GM23338 (cell line): ENCODE results near the gene ZNF513. TPM values are rescaled to one million over a fixed set of nuclear protein-coding genes. Genes with fewer than 3 reads are reported as not detected.

Experiments used
- ATAC-seq: fragments of 200-7000 bp; cut with Tn5 transposase; 3 replicates; pipeline ENCODE4 v1.9.1; 2020
- DNase-seq: peaks from one replicate; pipeline ENCODE4 v3.0.0-alpha.2; 2015; ENCODE audit warnings: low spot score
- H2AFZ ChIP-seq: fragments of 200-600 bp; sonication (generic); 2 replicates; pipeline ENCODE4 v1.8.0; 2016; ENCODE audit warnings: antibody characterized with exemption, mild to moderate bottlenecking, moderate library complexity
- H3F3A ChIP-seq: fragments of 200-600 bp; sonication (generic); replicated peaks from 2 replicates; pipeline ENCODE4 v1.8.0; 2017; ENCODE audit warnings: antibody characterized with exemption, mixed run types, low read depth
- H3K27ac ChIP-seq: fragments of 200-600 bp; sonication (generic); 2 replicates; pipeline ENCODE4 v1.6.1; 2016; ENCODE audit warnings: low read depth
- H3K27me3 ChIP-seq: fragments of 200-600 bp; sonication (generic); 2 replicates; pipeline ENCODE4 v1.8.0; 2016; ENCODE audit warnings: mild to moderate bottlenecking, mixed run types, moderate library complexity; ENCODE audit not compliant: insufficient read depth
- H3K36me3 ChIP-seq: fragments of 200-600 bp; sonication (generic); 2 replicates; pipeline ENCODE4 v1.8.0; 2016; ENCODE audit warnings: mild to moderate bottlenecking; ENCODE audit not compliant: insufficient read depth
- H3K4me1 ChIP-seq: fragments of 200-600 bp; sonication (generic); 2 replicates; pipeline ENCODE4 v1.8.0; 2016; ENCODE audit warnings: mild to moderate bottlenecking, moderate library complexity; ENCODE audit not compliant: insufficient read depth
- H3K4me2 ChIP-seq: fragments of 200-600 bp; sonication (generic); 2 replicates; pipeline ENCODE4 v1.7.1; 2017; ENCODE audit warnings: mixed run types
- H3K4me3 ChIP-seq: fragments of 200-600 bp; sonication (generic); 2 replicates; pipeline ENCODE4 v1.6.1; 2016; ENCODE audit warnings: mixed run types
- H3K79me2 ChIP-seq: fragments of 200-600 bp; sonication (generic); replicated peaks from 2 replicates; pipeline ENCODE4 v1.8.0; 2017; ENCODE audit warnings: mild to moderate bottlenecking; ENCODE audit not compliant: insufficient read depth
- H3K9me2 ChIP-seq: fragments of 200-600 bp; sonication (generic); 2 replicates; pipeline ENCODE4 v1.8.0; 2017; ENCODE audit not compliant: insufficient read depth
- H4K20me1 ChIP-seq: fragments of 200-600 bp; sonication (generic); replicated peaks from 2 replicates; pipeline ENCODE4 v1.8.0; 2017; ENCODE audit warnings: mild to moderate bottlenecking; ENCODE audit not compliant: insufficient read depth
- H3K27ac Mint-ChIP-seq: 2 replicates; pipeline ENCODE4 v1.8.0; 2020; ENCODE audit warnings: inconsistent platforms, mild to moderate bottlenecking, moderate library complexity, mixed read lengths
- H3K27me3 Mint-ChIP-seq: 3 replicates; pipeline ENCODE4 v1.8.0; 2022; ENCODE audit warnings: low read depth, mild to moderate bottlenecking, moderate library complexity, mixed read lengths, inconsistent platforms; ENCODE audit not compliant: insufficient read depth, poor library complexity
- H3K36me3 Mint-ChIP-seq: 3 replicates; pipeline ENCODE4 v1.8.0; 2021; ENCODE audit warnings: low read depth, mild to moderate bottlenecking, inconsistent platforms, moderate library complexity, mixed read lengths
- H3K4me1 Mint-ChIP-seq: 3 replicates; pipeline ENCODE4 v1.8.0; 2020; ENCODE audit warnings: mild to moderate bottlenecking, inconsistent platforms, mixed read lengths
- H3K4me3 Mint-ChIP-seq: 3 replicates; pipeline ENCODE4 v1.8.0; 2021; ENCODE audit warnings: moderate library complexity, mild to moderate bottlenecking, inconsistent platforms, mixed read lengths
- H3K9me3 Mint-ChIP-seq: 3 replicates; pipeline ENCODE4 v1.8.0; 2020; ENCODE audit warnings: moderate library complexity, mild to moderate bottlenecking, inconsistent platforms, mixed read lengths
- CREB1 ChIP-seq: fragments of 250-450 bp; sonication (Bioruptor Pico); IDR thresholded peaks from 2 replicates; pipeline ENCODE4 v1.5.0; 2020; ENCODE audit warnings: low read depth, mild to moderate bottlenecking, moderate library complexity
- ETS1 ChIP-seq: IDR thresholded peaks from 2 replicates; pipeline ENCODE4 v1.6.1; 2016; ENCODE audit warnings: antibody characterized with exemption
- EZH2 ChIP-seq: fragments of 200-600 bp; sonication (generic); IDR thresholded peaks from one replicate; pipeline ENCODE4 v1.8.0; 2017; ENCODE audit warnings: antibody characterized with exemption, mild to moderate bottlenecking, low read depth; ENCODE audit not compliant: unreplicated experiment
- EZH2phosphoT487 ChIP-seq: fragments of 200-600 bp; sonication (generic); IDR thresholded peaks from one replicate; pipeline ENCODE4 v1.8.1; 2018; ENCODE audit warnings: antibody characterized with exemption; ENCODE audit not compliant: unreplicated experiment
- JUNB ChIP-seq: IDR thresholded peaks from one replicate; pipeline ENCODE4 v1.6.1; 2016; ENCODE audit warnings: antibody characterized with exemption; ENCODE audit not compliant: unreplicated experiment
- POLR2AphosphoS5 ChIP-seq: IDR thresholded peaks from 2 replicates; pipeline ENCODE4 v1.6.1; 2016; ENCODE audit warnings: antibody characterized with exemption, low read depth
- STAT1 ChIP-seq: IDR thresholded peaks from one replicate; pipeline ENCODE4 v1.6.1; 2016; ENCODE audit warnings: antibody characterized with exemption; ENCODE audit not compliant: unreplicated experiment
- ZNF114 ChIP-seq: fragments of 250-450 bp; sonication (Bioruptor Pico); IDR thresholded peaks from 2 replicates; pipeline ENCODE4 v1.5.0; 2020; ENCODE audit warnings: mild to moderate bottlenecking, moderate library complexity
- ZNF331 ChIP-seq: fragments of 250-450 bp; sonication (Bioruptor Pico); IDR thresholded peaks from 2 replicates; pipeline ENCODE4 v1.5.0; 2020; ENCODE audit warnings: low read depth, mild to moderate bottlenecking, moderate library complexity
- ZNF462 ChIP-seq: fragments of 250-450 bp; sonication (Bioruptor Pico); IDR thresholded peaks from 2 replicates; pipeline ENCODE4 v1.5.0; 2020; ENCODE audit warnings: mild to moderate bottlenecking, moderate library complexity
- polyA plus RNA-seq: library from polyadenylated mRNA; unstranded; fragments of >200 nt; fragmentation: Nextera tagmentation; extraction: Ambion mirVana; gene quantifications from 2 replicates; pipeline ENCODE4 v1.2.1, GENCODE V29; 2016
- total RNA-seq: library from RNA; depleted of rRNA; stranded (reverse); fragments of >200 nt; shearing (Covaris generic); gene quantifications from 2 replicates; pipeline ENCODE4 v1.2.3, GENCODE V29; 2014
- TF ChIP-seq, protein P1 (sequence below), 2 experiments: fragments of 200-600 bp in 1 of 2; sonication (generic) in 1 of 2; conservative IDR thresholded peaks; 2 replicates each; pipeline versions ENCODE4 v1.5.1 to v1.6.1; 2016 to 2017; ENCODE audit warnings: antibody characterized with exemption in 2 of 2, low read depth in 2 of 2, mild to moderate bottlenecking in 2 of 2, moderate library complexity in 1 of 2

The ZNF513 gene
- total and polyA plus RNA-seq, 2 experiments from 2014 or later, result 10.4 to 13.2 TPM

GRCh38 chr2:27421660-27422250 lies 41.2 kb upstream of the ZNF513 start:
- TF ChIP-seq EZH2phosphoT487 (no peak), ZNF114 (CRISPR knock-in tag) (no peak), POLR2AphosphoS5 (no peak), STAT1 (no peak)
- no peaks in the 10 kb centered on the region for H3K9me3 Mint-ChIP-seq
- DNase-seq (no peak), ATAC-seq (no peak)
- no peaks in the 10 kb centered on the region for H3K4me1 Mint-ChIP-seq
- Histone ChIP-seq H3K79me2 (no peaks in the 10 kb centered on the region), H4K20me1 (no peaks in the 10 kb centered on the region), H3K4me3 (no peak overlapping the region), H3K27ac (no peak overlapping the region), H3F3A (no peaks in the 10 kb centered on the region), H3K9me2 (no peaks in the 10 kb centered on the region), H3K4me2 (no peak overlapping the region), H3K36me3 (no peaks in the 10 kb centered on the region), H3K4me1 (no peaks in the 10 kb centered on the region), H2AFZ (no peak overlapping the region), H3K27me3 (no peaks in the 10 kb centered on the region)
- no peaks in the 10 kb centered on the region for H3K27me3 Mint-ChIP-seq
- no peak overlapping the region for H3K4me3 Mint-ChIP-seq
- H3K36me3 Mint-ChIP-seq, result no peaks in the 10 kb centered on the region
- no peak overlapping the region for H3K27ac Mint-ChIP-seq

DNA sequence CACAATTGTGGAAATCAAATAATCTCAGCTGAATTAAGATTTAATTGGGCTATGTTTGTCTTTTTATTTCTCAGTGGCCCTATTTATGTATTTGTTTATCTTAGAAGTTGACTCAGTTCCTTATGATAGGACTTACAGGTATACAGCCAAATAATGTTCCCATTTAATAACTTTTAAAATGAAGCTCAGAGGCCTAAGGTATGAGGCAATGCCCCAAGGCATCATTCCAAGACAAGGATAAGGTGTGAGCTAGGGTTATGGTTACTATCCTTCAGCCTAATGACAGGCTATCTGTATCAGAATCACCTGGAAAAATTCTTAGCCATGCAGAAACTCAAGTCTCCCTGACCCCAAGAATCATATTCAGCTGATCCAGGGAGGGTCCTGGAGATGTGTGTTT lies 40.5 kb upstream of the ZNF513 start:
- Histone ChIP-seq H3K4me1 (no peaks in the 10 kb centered on the region), H3K36me3 (no peaks in the 10 kb centered on the region), H3K4me2 (no peak overlapping the region), H3K4me3 (no peak overlapping the region), H4K20me1 (no peaks in the 10 kb centered on the region), H3F3A (no peaks in the 10 kb centered on the region), H3K27me3 (no peaks in the 10 kb centered on the region), H2AFZ (no peak overlapping the region), H3K9me2 (no peaks in the 10 kb centered on the region), H3K79me2 (no peaks in the 10 kb centered on the region), H3K27ac (no peak overlapping the region)
- DNase-seq (no peak), ATAC-seq (no peak)
- H3K27ac Mint-ChIP-seq, result no peak overlapping the region
- H3K9me3 Mint-ChIP-seq, result no peaks in the 10 kb centered on the region
- no peaks in the 10 kb centered on the region for H3K36me3 Mint-ChIP-seq
- no peak overlapping the region for H3K4me3 Mint-ChIP-seq
- H3K4me1 Mint-ChIP-seq, result no peaks in the 10 kb centered on the region
- H3K27me3 Mint-ChIP-seq, result no peaks in the 10 kb centered on the region
- TF ChIP-seq CREB1 (CRISPR knock-in tag), result no peak
- no peak for TF ChIP-seq ZNF114 (CRISPR knock-in tag)
- no peak for TF ChIP-seq EZH2
- TF ChIP-seq ETS1, result no peak
- no peak for TF ChIP-seq STAT1
- TF ChIP-seq ZNF331 (CRISPR knock-in tag), result no peak
- no peak for TF ChIP-seq ZNF462 (CRISPR knock-in tag)
- TF ChIP-seq EZH2phosphoT487, result no peak
- TF ChIP-seq, protein P1, sequence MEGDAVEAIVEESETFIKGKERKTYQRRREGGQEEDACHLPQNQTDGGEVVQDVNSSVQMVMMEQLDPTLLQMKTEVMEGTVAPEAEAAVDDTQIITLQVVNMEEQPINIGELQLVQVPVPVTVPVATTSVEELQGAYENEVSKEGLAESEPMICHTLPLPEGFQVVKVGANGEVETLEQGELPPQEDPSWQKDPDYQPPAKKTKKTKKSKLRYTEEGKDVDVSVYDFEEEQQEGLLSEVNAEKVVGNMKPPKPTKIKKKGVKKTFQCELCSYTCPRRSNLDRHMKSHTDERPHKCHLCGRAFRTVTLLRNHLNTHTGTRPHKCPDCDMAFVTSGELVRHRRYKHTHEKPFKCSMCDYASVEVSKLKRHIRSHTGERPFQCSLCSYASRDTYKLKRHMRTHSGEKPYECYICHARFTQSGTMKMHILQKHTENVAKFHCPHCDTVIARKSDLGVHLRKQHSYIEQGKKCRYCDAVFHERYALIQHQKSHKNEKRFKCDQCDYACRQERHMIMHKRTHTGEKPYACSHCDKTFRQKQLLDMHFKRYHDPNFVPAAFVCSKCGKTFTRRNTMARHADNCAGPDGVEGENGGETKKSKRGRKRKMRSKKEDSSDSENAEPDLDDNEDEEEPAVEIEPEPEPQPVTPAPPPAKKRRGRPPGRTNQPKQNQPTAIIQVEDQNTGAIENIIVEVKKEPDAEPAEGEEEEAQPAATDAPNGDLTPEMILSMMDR (conservative IDR thresholded peaks at IDR 0.05; ENCODE audit: low read depth in 2 of 2), result no peak
- TF ChIP-seq JUNB, result no peak
